Smooth muscle cell (in vitro differentiated cells): Measurements from ENCODE around the gene SELENOM. TPM values are rescaled to one million over a fixed set of nuclear protein-coding genes. Genes with fewer than 3 reads are reported as not detected.

Experiments
- DNase-seq: peaks from one replicate; lab custom pipeline; 2025; ENCODE audit not compliant: unreplicated experiment; lab: John Stamatoyannopoulos, UW
- H2AFZ ChIP-seq: fragments of 200-600 bp; sonication (generic); 2 replicates; pipeline ENCODE4 v1.6.0; 2016; ENCODE audit warnings: antibody characterized with exemption, low read depth, mild to moderate bottlenecking
- H3F3A ChIP-seq: fragments of 200-600 bp; sonication (generic); 2 replicates; pipeline ENCODE4 v1.6.0; 2017; ENCODE audit warnings: antibody characterized with exemption, low read depth
- H3K27ac ChIP-seq: fragments of 200-600 bp; sonication (generic); 2 replicates; pipeline ENCODE4 v1.5.1; 2016; ENCODE audit warnings: low read depth, mild to moderate bottlenecking
- H3K27me3 ChIP-seq: fragments of 200-600 bp; sonication (generic); 2 replicates; pipeline ENCODE4 v1.6.1; 2016; ENCODE audit warnings: low read depth, mild to moderate bottlenecking
- H3K36me3 ChIP-seq: fragments of 200-600 bp; sonication (generic); 2 replicates; pipeline ENCODE4 v1.5.1; 2016; ENCODE audit warnings: low read depth
- H3K4me1 ChIP-seq: fragments of 200-600 bp; sonication (generic); 2 replicates; pipeline ENCODE4 v1.5.1; 2016; ENCODE audit warnings: low read depth
- H3K4me2 ChIP-seq: fragments of 200-600 bp; sonication (generic); 2 replicates; pipeline ENCODE4 v1.6.0; 2016; ENCODE audit warnings: mild to moderate bottlenecking
- H3K4me3 ChIP-seq: fragments of 200-600 bp; sonication (generic); 2 replicates; pipeline ENCODE4 v1.5.1; 2016; ENCODE audit warnings: mild to moderate bottlenecking
- H3K79me2 ChIP-seq: fragments of 200-600 bp; sonication (generic); 2 replicates; pipeline ENCODE4 v1.6.0; 2016; ENCODE audit warnings: low read depth, mild to moderate bottlenecking
- H3K9ac ChIP-seq: fragments of 200-600 bp; sonication (generic); 2 replicates; pipeline ENCODE4 v1.6.0; 2016; ENCODE audit warnings: low read depth
- H3K9me3 ChIP-seq: fragments of 200-600 bp; sonication (generic); replicated peaks from 2 replicates; pipeline ENCODE4 v1.5.1; 2016; ENCODE audit warnings: low read depth
- H4K20me1 ChIP-seq: fragments of 200-600 bp; sonication (generic); 2 replicates; pipeline ENCODE4 v1.6.0; 2016; ENCODE audit warnings: low read depth
- CTCF ChIP-seq: fragments of 200-600 bp; sonication (generic); IDR thresholded peaks from 2 replicates; pipeline ENCODE4 v1.5.1; 2017; ENCODE audit warnings: borderline replicate concordance, mild to moderate bottlenecking, antibody characterized with exemption; ENCODE audit not compliant: insufficient read depth, poor library complexity, severe bottlenecking
- WGBS: methylation state at CpG from one replicate; pipeline ENCODE4 v1.1.7; 2016; ENCODE audit warnings: low lambda C conversion rate; 5-methylcytosine and 5-hydroxymethylcytosine counted together
- polyA plus RNA-seq: library from polyadenylated mRNA; unstranded; fragments of >200 nt; fragmentation: Nextera tagmentation; extraction: Ambion mirVana; gene quantifications from 2 replicates; pipeline ENCODE4 v1.2.1, GENCODE V29; 2016
- total RNA-seq: library from RNA; depleted of rRNA; stranded (reverse); fragments of >200 nt; gene quantifications from 2 replicates; pipeline ENCODE4 v1.2.3, GENCODE V29; 2014

The SELENOM gene
- total and polyA plus RNA-seq, 2 experiments from 2014 or later = 450 to 600 TPM

GRCh38 chr22:31128156-31128555, 20.8 kb upstream of the SELENOM start:
- Histone ChIP-seq H3K4me3 (no peak overlapping the region), H3K9me3 (no peaks in the 10 kb centered on the region), H3K4me1 (no peaks in the 10 kb centered on the region), H3K4me2 (no peak overlapping the region), H3K79me2 (no peaks in the 10 kb centered on the region), H3K9ac (no peak overlapping the region), H3F3A (no peaks in the 10 kb centered on the region), H4K20me1 (no peaks in the 10 kb centered on the region), H2AFZ (no peak overlapping the region), H3K36me3 (no peaks in the 10 kb centered on the region), H3K27ac (no peak overlapping the region), H3K27me3 (no peaks in the 10 kb centered on the region)
- no peak for TF ChIP-seq CTCF
- DNase-seq = no peak
- 91% methylated on average over 7 of the region's 7 CpGs for WGBS

- Histone ChIP-seq H2AFZ (no peak overlapping the region), H3K27ac (no peak overlapping the region), H3K4me2 (no peak overlapping the region), H3K4me1 (no peaks in the 10 kb centered on the region), H3K9ac (no peak overlapping the region), H3K9me3 (no peaks in the 10 kb centered on the region), H3K4me3 (no peak overlapping the region), H3K79me2 (no peaks in the 10 kb centered on the region), H4K20me1 (no peaks in the 10 kb centered on the region), H3K36me3 (no peaks in the 10 kb centered on the region), H3F3A (no peaks in the 10 kb centered on the region), H3K27me3 (no peaks in the 10 kb centered on the region)
- 75% methylated on average over 17 of the region's 19 CpGs for WGBS
- DNase-seq = no peak
- no peak for TF ChIP-seq CTCF
These were observed 19.9 kb upstream of the SELENOM start for GRCh38 chr22:31127181-31127772.

- H4K20me1 ChIP-seq = no peaks in the 10 kb centered on the region
- no peaks in the 10 kb centered on the region for H3K9me3 ChIP-seq
- H3K4me3 ChIP-seq = no peak overlapping the region
- no peak for TF ChIP-seq CTCF
- H3K36me3 ChIP-seq = no peaks in the 10 kb centered on the region
- no peaks in the 10 kb centered on the region for H3K27me3 ChIP-seq
- H3K4me2 ChIP-seq = no peak overlapping the region
- no peaks in the 10 kb centered on the region for H3K4me1 ChIP-seq
- H2AFZ ChIP-seq = no peak overlapping the region
- 96% methylated on average over 11 of the region's 13 CpGs for WGBS
- DNase-seq = no peak
- no peaks in the 10 kb centered on the region for H3F3A ChIP-seq
- no peak overlapping the region for H3K27ac ChIP-seq
- no peaks in the 10 kb centered on the region for H3K79me2 ChIP-seq
- no peak overlapping the region for H3K9ac ChIP-seq
These were observed 19.5 kb upstream of the SELENOM start for GRCh38 chr22:31126869-31127175.

GRCh38 chr22:31126128-31126868, 18.9 kb upstream of the SELENOM start:
- Histone ChIP-seq H3K4me1 (no peaks in the 10 kb centered on the region), H3K9ac (no peak overlapping the region), H3K4me2 (no peak overlapping the region), H3K27me3 (no peaks in the 10 kb centered on the region), H3K36me3 (no peaks in the 10 kb centered on the region), H2AFZ (no peak overlapping the region), H3K9me3 (no peaks in the 10 kb centered on the region), H3F3A (no peaks in the 10 kb centered on the region), H3K4me3 (no peak overlapping the region), H3K79me2 (no peaks in the 10 kb centered on the region), H3K27ac (no peak overlapping the region), H4K20me1 (no peaks in the 10 kb centered on the region)
- 92% methylated on average over 22 of the region's 22 CpGs for WGBS
- TF ChIP-seq CTCF = no peak
- no peak for DNase-seq
